Prostate gland (tissue), 2 donors: ENCODE measurements around the gene LRRC39.

Experiments used
- POLR2A ChIP-seq: fragments of 450-650 bp; IDR thresholded peaks from one replicate; pipeline ENCODE4 v1.6.1; 2016; ENCODE audit warnings: antibody characterized with exemption, mild to moderate bottlenecking
- TF ChIP-seq, protein P1 (sequence below), 4 experiments: fragments of 200-600 bp in 2 of 4; fragments of 450-650 bp in 2 of 4; sonication (generic) in 2 of 4; IDR thresholded peaks; 1 replicate in 3 of 4; 2 replicates in 1 of 4; pipeline ENCODE4 v1.5.1; 2016 to 2019; ENCODE audit warnings: antibody characterized with exemption in 4 of 4, mild to moderate bottlenecking in 2 of 4, moderate library complexity in 2 of 4

DNA sequence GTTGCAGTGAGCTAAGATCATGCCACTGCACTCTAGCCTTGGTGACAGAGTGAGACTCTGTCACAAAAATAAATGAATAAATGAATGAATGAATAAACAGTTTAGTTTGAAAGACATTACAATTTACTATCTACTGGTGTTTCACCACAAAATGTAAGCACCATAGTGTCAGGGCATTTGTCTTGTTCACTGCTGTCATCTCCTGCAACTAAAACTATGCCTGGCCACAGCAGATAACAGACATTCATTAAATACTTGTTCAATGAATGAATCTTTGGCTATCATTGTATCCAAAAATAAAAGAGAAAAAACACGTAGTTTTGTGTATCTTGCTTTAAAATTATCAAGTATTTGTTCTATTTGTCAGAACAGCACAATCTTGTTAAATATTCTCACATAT is 77.9 kb downstream of the LRRC39 start:
- TF ChIP-seq, protein P1, sequence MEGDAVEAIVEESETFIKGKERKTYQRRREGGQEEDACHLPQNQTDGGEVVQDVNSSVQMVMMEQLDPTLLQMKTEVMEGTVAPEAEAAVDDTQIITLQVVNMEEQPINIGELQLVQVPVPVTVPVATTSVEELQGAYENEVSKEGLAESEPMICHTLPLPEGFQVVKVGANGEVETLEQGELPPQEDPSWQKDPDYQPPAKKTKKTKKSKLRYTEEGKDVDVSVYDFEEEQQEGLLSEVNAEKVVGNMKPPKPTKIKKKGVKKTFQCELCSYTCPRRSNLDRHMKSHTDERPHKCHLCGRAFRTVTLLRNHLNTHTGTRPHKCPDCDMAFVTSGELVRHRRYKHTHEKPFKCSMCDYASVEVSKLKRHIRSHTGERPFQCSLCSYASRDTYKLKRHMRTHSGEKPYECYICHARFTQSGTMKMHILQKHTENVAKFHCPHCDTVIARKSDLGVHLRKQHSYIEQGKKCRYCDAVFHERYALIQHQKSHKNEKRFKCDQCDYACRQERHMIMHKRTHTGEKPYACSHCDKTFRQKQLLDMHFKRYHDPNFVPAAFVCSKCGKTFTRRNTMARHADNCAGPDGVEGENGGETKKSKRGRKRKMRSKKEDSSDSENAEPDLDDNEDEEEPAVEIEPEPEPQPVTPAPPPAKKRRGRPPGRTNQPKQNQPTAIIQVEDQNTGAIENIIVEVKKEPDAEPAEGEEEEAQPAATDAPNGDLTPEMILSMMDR (IDR thresholded peaks at IDR 0.05) = no peak
- TF ChIP-seq POLR2A = no peak
